ENCODE results near the gene OSBPL10.
"Not testable (repeated sequence)": the region's sequence is repeated elsewhere in the genome, so short reads cannot be mapped to it uniquely, and the experiment has no call there.

The OSBPL10 gene

GRCh38 chr3:31868236-31868635 is 112.8 kb downstream of the OSBPL10 start:
- no peak for TF ChIP-seq CTCF (IDR thresholded peaks at IDR 0.05; ENCODE audit: low read depth, low read length)
- no peak for DNase-seq (ENCODE audit: extremely low read depth, low read depth)

- no peak for DNase-seq (ENCODE audit: extremely low read depth, low read depth)
- TF ChIP-seq CTCF (IDR thresholded peaks at IDR 0.05; ENCODE audit: low read depth, low read length) = no peak
These were observed 118.3 kb downstream of the OSBPL10 start for GRCh38 chr3:31862666-31863279.

GRCh38 chr3:31861826-31862225 is 119.2 kb downstream of the OSBPL10 start:
- no peak for TF ChIP-seq CTCF (IDR thresholded peaks at IDR 0.05; ENCODE audit: low read depth, low read length)
- DNase-seq (ENCODE audit: extremely low read depth, low read depth) = no peak

GRCh38 chr3:31860642-31861041 is 120.4 kb downstream of the OSBPL10 start:
- DNase-seq (ENCODE audit: extremely low read depth, low read depth) = not testable (repeated sequence)

GRCh38 chr3:31859245-31859644 is 121.8 kb downstream of the OSBPL10 start:
- TF ChIP-seq CTCF (IDR thresholded peaks at IDR 0.05; ENCODE audit: low read depth, low read length) = no peak
- DNase-seq (ENCODE audit: extremely low read depth, low read depth) = no peak

- no peak for TF ChIP-seq CTCF (IDR thresholded peaks at IDR 0.05; ENCODE audit: low read depth, low read length)
- no peak for DNase-seq (ENCODE audit: extremely low read depth, low read depth)
These were observed 122.6 kb downstream of the OSBPL10 start for GRCh38 chr3:31858439-31858838.

GRCh38 chr3:31853580-31853979 is 127.5 kb downstream of the OSBPL10 start:
- no peak for DNase-seq (ENCODE audit: extremely low read depth, low read depth)
- no peak for TF ChIP-seq CTCF (IDR thresholded peaks at IDR 0.05; ENCODE audit: low read depth, low read length)

- no peak for DNase-seq (ENCODE audit: extremely low read depth, low read depth)
- TF ChIP-seq CTCF (IDR thresholded peaks at IDR 0.05; ENCODE audit: low read depth, low read length) = no peak
These were observed 129.8 kb downstream of the OSBPL10 start for GRCh38 chr3:31851278-31851677.

All from AG09319 (cell line).